Smooth muscle cell (in vitro differentiated cells): Measurements from ENCODE around the gene RAB8B. TPM values are rescaled to one million over a fixed set of nuclear protein-coding genes. Genes with fewer than 3 reads are reported as not detected.
"Not testable (repeated sequence)": the region's sequence is repeated elsewhere in the genome, so short reads cannot be mapped to it uniquely, and the experiment has no call there.

Experiments
- DNase-seq: peaks from one replicate; lab custom pipeline; 2025; ENCODE audit not compliant: unreplicated experiment; lab: John Stamatoyannopoulos, UW
- H2AFZ ChIP-seq: fragments of 200-600 bp; sonication (generic); 2 replicates; pipeline ENCODE4 v1.6.0; 2016; ENCODE audit warnings: antibody characterized with exemption, low read depth, mild to moderate bottlenecking
- H3F3A ChIP-seq: fragments of 200-600 bp; sonication (generic); 2 replicates; pipeline ENCODE4 v1.6.0; 2017; ENCODE audit warnings: antibody characterized with exemption, low read depth
- H3K27ac ChIP-seq: fragments of 200-600 bp; sonication (generic); 2 replicates; pipeline ENCODE4 v1.5.1; 2016; ENCODE audit warnings: low read depth, mild to moderate bottlenecking
- H3K27me3 ChIP-seq: fragments of 200-600 bp; sonication (generic); 2 replicates; pipeline ENCODE4 v1.6.1; 2016; ENCODE audit warnings: low read depth, mild to moderate bottlenecking
- H3K36me3 ChIP-seq: fragments of 200-600 bp; sonication (generic); 2 replicates; pipeline ENCODE4 v1.5.1; 2016; ENCODE audit warnings: low read depth
- H3K4me1 ChIP-seq: fragments of 200-600 bp; sonication (generic); 2 replicates; pipeline ENCODE4 v1.5.1; 2016; ENCODE audit warnings: low read depth
- H3K4me2 ChIP-seq: fragments of 200-600 bp; sonication (generic); 2 replicates; pipeline ENCODE4 v1.6.0; 2016; ENCODE audit warnings: mild to moderate bottlenecking
- H3K4me3 ChIP-seq: fragments of 200-600 bp; sonication (generic); 2 replicates; pipeline ENCODE4 v1.5.1; 2016; ENCODE audit warnings: mild to moderate bottlenecking
- H3K79me2 ChIP-seq: fragments of 200-600 bp; sonication (generic); 2 replicates; pipeline ENCODE4 v1.6.0; 2016; ENCODE audit warnings: low read depth, mild to moderate bottlenecking
- H3K9ac ChIP-seq: fragments of 200-600 bp; sonication (generic); 2 replicates; pipeline ENCODE4 v1.6.0; 2016; ENCODE audit warnings: low read depth
- H3K9me3 ChIP-seq: fragments of 200-600 bp; sonication (generic); replicated peaks from 2 replicates; pipeline ENCODE4 v1.5.1; 2016; ENCODE audit warnings: low read depth
- H4K20me1 ChIP-seq: fragments of 200-600 bp; sonication (generic); 2 replicates; pipeline ENCODE4 v1.6.0; 2016; ENCODE audit warnings: low read depth
- WGBS: methylation state at CpG from one replicate; pipeline ENCODE4 v1.1.7; 2016; ENCODE audit warnings: low lambda C conversion rate; 5-methylcytosine and 5-hydroxymethylcytosine counted together
- polyA plus RNA-seq: library from polyadenylated mRNA; unstranded; fragments of >200 nt; fragmentation: Nextera tagmentation; extraction: Ambion mirVana; gene quantifications from 2 replicates; pipeline ENCODE4 v1.2.1, GENCODE V29; 2016
- total RNA-seq: library from RNA; depleted of rRNA; stranded (reverse); fragments of >200 nt; gene quantifications from 2 replicates; pipeline ENCODE4 v1.2.3, GENCODE V29; 2014
- TF ChIP-seq, protein P1 (sequence below): fragments of 200-600 bp; sonication (generic); IDR thresholded peaks from 2 replicates; pipeline ENCODE4 v1.5.1; 2017; ENCODE audit warnings: borderline replicate concordance, mild to moderate bottlenecking, antibody characterized with exemption; ENCODE audit not compliant: insufficient read depth, poor library complexity, severe bottlenecking

Gene RAB8B
- total and polyA plus RNA-seq, 2 experiments from 2014 or later = 11.5 to 34.7 TPM

DNA sequence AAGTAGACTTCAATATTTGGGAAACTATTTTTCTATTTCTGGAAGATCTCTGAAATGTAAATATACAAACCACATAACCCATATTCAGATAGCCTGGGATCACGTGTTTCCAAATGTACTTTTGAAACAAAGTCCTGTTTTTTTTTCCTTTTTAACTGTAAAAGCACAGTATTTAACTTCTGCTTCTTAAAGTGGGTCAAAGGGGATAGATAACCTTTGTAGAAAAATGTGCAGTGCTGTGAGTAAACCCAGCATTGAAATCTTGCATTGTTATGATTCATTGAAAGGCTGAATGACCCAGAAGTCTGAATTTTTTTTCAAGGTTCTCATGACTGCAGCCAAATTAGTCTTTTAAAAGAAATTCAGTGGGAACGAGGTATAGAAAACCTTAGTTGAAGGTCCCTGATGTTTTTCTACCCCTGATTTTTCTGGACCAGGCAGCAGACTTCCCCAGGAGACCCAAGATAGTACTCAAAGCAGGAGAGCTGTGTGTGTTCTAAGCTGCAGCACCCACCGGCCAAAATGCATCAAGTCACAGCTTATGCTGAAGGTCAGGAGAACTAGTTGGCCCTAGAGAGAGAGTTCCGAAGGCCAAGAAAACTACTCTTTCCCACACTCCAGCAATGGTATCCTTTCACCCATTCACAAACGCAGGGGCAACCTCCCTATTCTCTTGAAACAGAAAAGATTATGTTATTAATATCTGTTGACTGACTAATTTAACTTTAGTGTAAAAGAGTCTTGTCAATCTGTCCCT lies 44.4 kb downstream of the RAB8B start:
- Histone ChIP-seq H3K36me3 (no peaks in the 10 kb centered on the region), H3K27me3 (no peaks in the 10 kb centered on the region), H3K9me3 (no peaks in the 10 kb centered on the region), H2AFZ (no peak overlapping the region), H3F3A (peaks cover 8% of the 10 kb centered on the region), H3K4me1 (peaks cover 15% of the 10 kb centered on the region), H3K9ac (no peak overlapping the region), H4K20me1 (peaks cover 19% of the 10 kb centered on the region), H3K4me2 (peak overlapping the region; percentile 61), H3K79me2 (peaks cover 12% of the 10 kb centered on the region), H3K4me3 (no peak overlapping the region), H3K27ac (peak overlapping the region; percentile 64)
- 64% methylated on average over 5 of the region's 5 CpGs for WGBS
- TF ChIP-seq, protein P1, sequence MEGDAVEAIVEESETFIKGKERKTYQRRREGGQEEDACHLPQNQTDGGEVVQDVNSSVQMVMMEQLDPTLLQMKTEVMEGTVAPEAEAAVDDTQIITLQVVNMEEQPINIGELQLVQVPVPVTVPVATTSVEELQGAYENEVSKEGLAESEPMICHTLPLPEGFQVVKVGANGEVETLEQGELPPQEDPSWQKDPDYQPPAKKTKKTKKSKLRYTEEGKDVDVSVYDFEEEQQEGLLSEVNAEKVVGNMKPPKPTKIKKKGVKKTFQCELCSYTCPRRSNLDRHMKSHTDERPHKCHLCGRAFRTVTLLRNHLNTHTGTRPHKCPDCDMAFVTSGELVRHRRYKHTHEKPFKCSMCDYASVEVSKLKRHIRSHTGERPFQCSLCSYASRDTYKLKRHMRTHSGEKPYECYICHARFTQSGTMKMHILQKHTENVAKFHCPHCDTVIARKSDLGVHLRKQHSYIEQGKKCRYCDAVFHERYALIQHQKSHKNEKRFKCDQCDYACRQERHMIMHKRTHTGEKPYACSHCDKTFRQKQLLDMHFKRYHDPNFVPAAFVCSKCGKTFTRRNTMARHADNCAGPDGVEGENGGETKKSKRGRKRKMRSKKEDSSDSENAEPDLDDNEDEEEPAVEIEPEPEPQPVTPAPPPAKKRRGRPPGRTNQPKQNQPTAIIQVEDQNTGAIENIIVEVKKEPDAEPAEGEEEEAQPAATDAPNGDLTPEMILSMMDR = no peak
- DNase-seq = no peak

DNA sequence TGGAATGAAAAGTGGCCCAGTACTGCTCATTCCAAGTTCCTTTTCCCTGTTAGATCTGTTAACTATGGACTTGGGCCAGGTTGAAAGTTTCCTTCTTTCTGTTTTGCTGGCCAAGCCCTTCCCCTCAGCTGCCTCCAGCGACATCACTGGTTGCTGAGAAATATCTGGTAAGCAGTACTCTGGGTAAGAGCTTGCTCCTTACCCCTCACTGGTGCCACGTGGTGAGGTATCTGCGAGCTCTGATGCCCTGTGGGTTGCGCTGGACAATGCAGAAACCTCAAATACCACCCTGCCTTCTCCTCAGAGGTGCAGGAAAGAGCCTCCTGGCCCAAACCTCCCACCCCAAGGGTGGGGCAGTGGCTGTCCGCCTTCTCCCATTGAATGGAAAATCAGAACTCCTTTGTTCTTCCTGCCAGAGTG lies 45.1 kb downstream of the RAB8B start:
- TF ChIP-seq, protein P1 = no peak
- no peak overlapping the region for H2AFZ ChIP-seq
- no peak overlapping the region for H3K4me3 ChIP-seq
- WGBS = 90% methylated on average over 5 of the region's 5 CpGs
- DNase-seq = no peak
- peak overlapping the region; percentile 61 for H3K4me2 ChIP-seq
- H3K27ac ChIP-seq = peak overlapping the region; percentile 64
- H3F3A ChIP-seq = peaks cover 10% of the 10 kb centered on the region
- H3K79me2 ChIP-seq = peaks cover 12% of the 10 kb centered on the region
- no peak overlapping the region for H3K9ac ChIP-seq
- H3K27me3 ChIP-seq = no peaks in the 10 kb centered on the region
- H3K36me3 ChIP-seq = no peaks in the 10 kb centered on the region
- H3K9me3 ChIP-seq = no peaks in the 10 kb centered on the region
- peaks cover 15% of the 10 kb centered on the region for H3K4me1 ChIP-seq
- H4K20me1 ChIP-seq = peaks cover 25% of the 10 kb centered on the region

- peaks cover 16% of the 10 kb centered on the region for H3K79me2 ChIP-seq
- H4K20me1 ChIP-seq = peaks cover 34% of the 10 kb centered on the region
- H3K4me1 ChIP-seq = peaks cover 15% of the 10 kb centered on the region
- no peak overlapping the region for H3K9ac ChIP-seq
- no peak overlapping the region for H3K4me3 ChIP-seq
- no peak overlapping the region for H2AFZ ChIP-seq
- no peak overlapping the region for H3K27ac ChIP-seq
- no peaks in the 10 kb centered on the region for H3K27me3 ChIP-seq
- DNase-seq = no peak
- no peak overlapping the region for H3K4me2 ChIP-seq
- peaks cover 10% of the 10 kb centered on the region for H3F3A ChIP-seq
- TF ChIP-seq, protein P1 = no peak
- no peaks in the 10 kb centered on the region for H3K9me3 ChIP-seq
- H3K36me3 ChIP-seq = no peaks in the 10 kb centered on the region
Observed at GRCh38 chr15:63236272-63236671, 46.9 kb downstream of the RAB8B start.

DNA sequence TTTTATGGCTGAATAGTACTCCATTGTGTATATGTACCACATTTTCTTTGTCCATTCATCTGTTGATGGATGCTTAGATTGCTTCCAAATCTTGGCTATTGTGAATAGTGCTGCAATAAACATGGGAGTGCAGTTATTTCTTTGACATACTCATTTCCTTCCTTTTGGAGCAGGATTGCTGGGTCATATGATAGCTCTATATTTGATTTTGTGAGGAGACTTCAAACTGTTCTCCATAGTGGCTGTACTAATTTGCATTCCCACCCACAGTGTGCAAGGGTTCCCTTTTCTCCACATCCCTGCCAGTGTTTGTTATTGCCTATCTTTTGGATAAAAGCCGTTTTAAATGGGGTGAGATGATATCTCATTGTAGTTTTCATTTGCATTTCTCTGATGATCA lies 47.7 kb downstream of the RAB8B start:
- H3K27ac ChIP-seq, H3K36me3 ChIP-seq, H3K4me2 ChIP-seq, DNase-seq, H3K27me3 ChIP-seq, H2AFZ ChIP-seq, H3K9me3 ChIP-seq, H3K4me3 ChIP-seq, H3K9ac ChIP-seq: not testable (repeated sequence)
- Histone ChIP-seq H4K20me1 (peaks cover 34% of the 10 kb centered on the region), H3K79me2 (peaks cover 17% of the 10 kb centered on the region), H3F3A (peaks cover 10% of the 10 kb centered on the region), H3K4me1 (peaks cover 15% of the 10 kb centered on the region)
- 87% methylated on average over 1 of the region's 1 CpG for WGBS
